Measurements from ENCODE around the gene GSS. TPM values are rescaled to one million over a fixed set of nuclear protein-coding genes. Genes with fewer than 3 reads are reported as not detected.

Gene GSS
- total RNA-seq, 4 donors from 2014 or later, result 28.0 to 47.6 (median 35.6) TPM

DNA sequence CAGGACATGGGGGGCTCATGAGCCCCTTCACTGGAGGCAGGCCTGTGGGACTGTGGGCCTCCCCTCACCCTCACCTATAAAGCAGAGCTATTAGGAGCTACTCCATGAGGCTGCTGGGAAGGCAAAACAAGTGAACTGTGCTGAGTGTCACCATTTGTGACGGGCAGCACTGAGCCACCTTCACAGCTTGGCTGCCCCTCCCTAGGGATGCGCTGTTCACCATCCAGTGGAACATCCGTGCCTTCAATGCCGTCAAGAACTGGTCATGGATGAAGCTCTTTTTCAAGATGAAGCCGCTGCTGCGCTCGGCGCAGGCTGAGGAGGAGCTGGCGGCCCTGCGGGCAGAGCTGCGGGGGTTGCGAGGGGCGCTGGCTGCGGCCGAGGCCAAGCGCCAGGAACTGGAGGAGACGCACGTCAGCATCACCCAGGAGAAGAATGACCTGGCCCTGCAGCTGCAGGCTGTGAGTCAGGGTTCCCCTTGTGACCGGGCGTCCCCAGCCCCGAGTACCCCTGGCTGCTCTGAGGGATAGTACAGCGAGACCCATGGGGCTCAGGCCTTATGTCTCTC is 38.4 kb upstream of the GSS start:
- H3K4me3 ChIP-seq, result no peak overlapping the region
- no peak overlapping the region for H3K27ac ChIP-seq
- H3K27me3 ChIP-seq, result no peaks in the 10 kb centered on the region
- no peak for ATAC-seq
- H3K9me3 ChIP-seq, result no peaks in the 10 kb centered on the region
- peaks cover 0 to 66% of the 10 kb centered on the region in 2 donors for H3K36me3 ChIP-seq
- H3K4me1 ChIP-seq, result peaks cover 0 to 16% (median 7%) of the 10 kb centered on the region in 3 donors
- TF ChIP-seq, protein P1, sequence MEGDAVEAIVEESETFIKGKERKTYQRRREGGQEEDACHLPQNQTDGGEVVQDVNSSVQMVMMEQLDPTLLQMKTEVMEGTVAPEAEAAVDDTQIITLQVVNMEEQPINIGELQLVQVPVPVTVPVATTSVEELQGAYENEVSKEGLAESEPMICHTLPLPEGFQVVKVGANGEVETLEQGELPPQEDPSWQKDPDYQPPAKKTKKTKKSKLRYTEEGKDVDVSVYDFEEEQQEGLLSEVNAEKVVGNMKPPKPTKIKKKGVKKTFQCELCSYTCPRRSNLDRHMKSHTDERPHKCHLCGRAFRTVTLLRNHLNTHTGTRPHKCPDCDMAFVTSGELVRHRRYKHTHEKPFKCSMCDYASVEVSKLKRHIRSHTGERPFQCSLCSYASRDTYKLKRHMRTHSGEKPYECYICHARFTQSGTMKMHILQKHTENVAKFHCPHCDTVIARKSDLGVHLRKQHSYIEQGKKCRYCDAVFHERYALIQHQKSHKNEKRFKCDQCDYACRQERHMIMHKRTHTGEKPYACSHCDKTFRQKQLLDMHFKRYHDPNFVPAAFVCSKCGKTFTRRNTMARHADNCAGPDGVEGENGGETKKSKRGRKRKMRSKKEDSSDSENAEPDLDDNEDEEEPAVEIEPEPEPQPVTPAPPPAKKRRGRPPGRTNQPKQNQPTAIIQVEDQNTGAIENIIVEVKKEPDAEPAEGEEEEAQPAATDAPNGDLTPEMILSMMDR (IDR thresholded peaks at IDR 0.05), result no peak
- no peak for TF ChIP-seq POLR2A (IDR thresholded peaks at IDR 0.05)
- TF ChIP-seq EP300 (IDR thresholded peaks at IDR 0.05), result no peak
- no peak for TF ChIP-seq POLR2AphosphoS5 (IDR thresholded peaks at IDR 0.05)
- 80 to 88% methylated on average over 4 to 8 of the region's 22 CpGs for WGBS, 2 donors (ENCODE audit: low coverage in 1 of 2)

DNA sequence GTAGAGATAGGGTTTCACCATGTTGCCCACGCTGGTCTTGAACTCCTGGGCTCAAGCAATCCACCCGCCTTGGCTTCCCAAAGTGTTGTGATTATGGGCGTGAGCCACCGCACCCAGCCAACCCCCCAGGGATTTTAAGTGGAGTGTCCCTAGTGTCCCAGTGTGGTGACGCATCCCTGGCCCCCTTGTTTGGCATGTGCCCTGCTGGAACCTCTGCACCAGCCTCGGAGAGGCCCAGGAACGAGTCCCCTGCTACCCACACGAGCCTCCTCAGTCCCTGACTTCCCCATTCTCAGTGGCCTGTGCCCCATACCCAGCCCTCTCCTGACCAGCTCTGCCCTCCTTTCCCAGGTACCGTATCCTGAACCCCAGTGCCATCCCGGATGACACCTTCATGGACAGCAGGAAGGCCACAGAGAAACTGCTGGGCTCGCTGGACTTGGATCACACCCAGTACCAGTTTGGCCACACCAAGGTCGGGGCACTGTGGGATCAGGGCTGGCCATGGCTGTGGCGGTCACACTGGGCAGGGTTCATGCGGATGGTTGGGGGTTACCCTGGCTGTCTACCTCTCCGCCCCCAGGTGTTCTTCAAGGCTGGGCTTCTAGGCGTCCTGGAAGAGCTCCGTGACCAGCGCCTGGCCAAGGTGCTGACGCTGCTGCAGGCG is 37.3 kb upstream of the GSS start:
- H3K36me3 ChIP-seq, result peaks cover 0 to 54% of the 10 kb centered on the region in 2 donors

DNA sequence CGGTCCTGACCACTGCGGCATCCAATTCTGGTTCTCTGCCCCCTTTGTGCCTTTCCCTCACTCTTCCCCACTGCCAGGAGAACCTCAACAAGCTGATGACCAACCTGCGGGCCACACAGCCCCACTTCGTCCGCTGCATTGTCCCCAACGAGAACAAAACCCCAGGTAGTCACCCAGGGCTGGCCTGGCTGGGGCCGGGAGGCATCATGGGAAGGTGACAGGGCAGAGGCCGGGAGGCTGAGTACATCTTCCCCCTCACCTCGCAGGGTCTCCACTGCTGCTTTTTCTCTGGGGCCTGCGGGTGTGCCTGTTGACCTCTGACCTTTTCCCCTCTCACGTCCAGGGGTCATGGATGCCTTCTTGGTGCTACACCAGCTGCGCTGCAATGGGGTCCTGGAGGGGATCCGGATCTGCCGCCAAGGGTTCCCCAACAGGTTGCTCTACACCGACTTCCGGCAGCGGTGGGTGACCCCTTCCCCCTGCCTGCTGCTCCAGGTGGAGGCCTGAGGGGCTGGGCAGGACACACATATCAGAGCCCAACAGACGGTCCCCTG is 35.1 kb upstream of the GSS start:
- WGBS, 2 donors (ENCODE audit: low coverage in 1 of 2), result 90 to 93% methylated on average over 2 to 4 of the region's 18 CpGs
- ATAC-seq, result no peak

More for the DNA sequence above, 37.3 kb upstream of the GSS start:
- Histone ChIP-seq H3K4me1 (peaks cover 0 to 18% (median 7%) of the 10 kb centered on the region in 3 donors), H3K27me3 (no peaks in the 10 kb centered on the region), H3K9me3 (no peaks in the 10 kb centered on the region), H3K27ac (no peak overlapping the region), H3K4me3 (no peak overlapping the region)
- ATAC-seq, result no peak
- WGBS, 2 donors (ENCODE audit: low coverage in 1 of 2), result 100% methylated on average over 1 of the region's 20 CpGs
- TF ChIP-seq POLR2A (IDR thresholded peaks at IDR 0.05) (no peak), EP300 (IDR thresholded peaks at IDR 0.05) (no peak), POLR2AphosphoS5 (IDR thresholded peaks at IDR 0.05) (no peak)
- TF ChIP-seq, protein P1 (IDR thresholded peaks at IDR 0.05), result no peak

DNA sequence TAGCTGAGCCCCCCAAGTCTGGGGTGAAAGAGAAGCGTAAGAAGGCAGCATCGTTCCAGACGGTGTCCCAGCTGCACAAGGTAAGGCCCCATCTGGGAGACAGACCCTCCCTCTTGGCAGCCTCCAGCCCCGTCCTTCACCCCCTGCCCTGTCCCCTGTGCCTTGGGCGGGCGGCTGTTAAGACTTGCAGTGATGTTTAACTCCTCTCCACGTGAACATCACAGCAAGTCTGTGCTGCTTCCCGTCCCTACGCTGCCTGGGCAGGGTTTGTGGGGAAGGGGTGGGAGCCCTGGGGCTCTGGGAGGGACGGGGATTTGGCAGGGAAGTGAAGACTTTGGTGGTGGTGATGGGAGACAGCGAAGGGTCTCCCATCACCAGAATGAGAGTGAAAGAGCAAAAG is 34.6 kb upstream of the GSS start:
- TF ChIP-seq EP300 (IDR thresholded peaks at IDR 0.05) (no peak), POLR2AphosphoS5 (IDR thresholded peaks at IDR 0.05) (no peak), POLR2A (IDR thresholded peaks at IDR 0.05) (no peak)
- TF ChIP-seq, protein P1 (IDR thresholded peaks at IDR 0.05), result no peak
- ATAC-seq, result no peak
- Histone ChIP-seq H3K27me3 (peaks cover 12% of the 10 kb centered on the region), H3K4me3 (no peak overlapping the region), H3K36me3 (peaks cover 0 to 32% of the 10 kb centered on the region in 2 donors), H3K27ac (no peak overlapping the region), H3K9me3 (no peaks in the 10 kb centered on the region), H3K4me1 (peaks cover 0 to 12% (median 0%) of the 10 kb centered on the region in 3 donors)
- 67% methylated on average over 1 of the region's 11 CpGs; no CpG with 5 or more reads in 1 of the 2 donors for WGBS, 2 donors (ENCODE audit: low coverage in 1 of 2)

More for the DNA sequence above, 35.1 kb upstream of the GSS start:
- no peaks in the 10 kb centered on the region for H3K9me3 ChIP-seq
- no peak for TF ChIP-seq POLR2AphosphoS5 (IDR thresholded peaks at IDR 0.05)
- TF ChIP-seq, protein P1 (IDR thresholded peaks at IDR 0.05), result no peak
- TF ChIP-seq POLR2A (IDR thresholded peaks at IDR 0.05), result no peak
- no peak for TF ChIP-seq EP300 (IDR thresholded peaks at IDR 0.05)
- H3K27ac ChIP-seq, result no peak overlapping the region
- H3K4me1 ChIP-seq, result peaks cover 0 to 12% (median 0%) of the 10 kb centered on the region in 3 donors
- H3K4me3 ChIP-seq, result no peak overlapping the region
- peaks cover 7% of the 10 kb centered on the region for H3K27me3 ChIP-seq
- peaks cover 0 to 37% of the 10 kb centered on the region in 2 donors for H3K36me3 ChIP-seq

Measured in gastroesophageal sphincter (tissue), 4 donors.